ENCODE data around the gene EHF.
A peak's percentile ranks its signal among the peaks of the same experiment; 100 is the strongest.

EHF gene

DNA sequence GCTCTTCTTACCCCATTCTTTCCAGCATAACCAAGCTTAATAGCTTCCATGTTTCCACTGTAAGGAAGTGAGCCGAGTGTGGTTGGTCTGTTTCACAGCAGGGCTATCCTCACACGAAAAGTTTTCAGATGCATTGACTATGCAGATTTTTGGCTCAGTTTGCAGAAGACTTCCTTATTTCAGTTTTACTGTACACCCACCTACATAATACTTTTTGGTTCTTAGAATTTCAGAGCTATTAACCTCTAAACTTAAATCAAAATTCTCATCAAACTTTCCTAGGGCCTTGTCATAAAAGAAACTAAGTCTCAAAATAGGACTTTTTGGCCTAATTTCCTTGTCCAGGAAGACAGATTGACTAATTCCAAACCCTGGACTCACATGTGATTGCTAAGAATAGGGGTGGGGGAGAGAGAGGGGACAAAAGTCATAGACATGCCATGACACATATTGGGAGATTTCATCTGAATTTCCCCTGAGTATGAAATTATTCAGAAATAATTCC, 7.3 kb upstream of the EHF start:
- DNase-seq (ENCODE audit: extremely low spot score), result peak; percentile 63
- ChIA-PET CTCF (interaction anchor here (2.1 kb wide), 1 partner anchor 27 kb away, joined by 12 read pairs; no protein-coding TSS in a partner anchor), POLR2A (no interaction called here)
- TF ChIP-seq, protein P1, sequence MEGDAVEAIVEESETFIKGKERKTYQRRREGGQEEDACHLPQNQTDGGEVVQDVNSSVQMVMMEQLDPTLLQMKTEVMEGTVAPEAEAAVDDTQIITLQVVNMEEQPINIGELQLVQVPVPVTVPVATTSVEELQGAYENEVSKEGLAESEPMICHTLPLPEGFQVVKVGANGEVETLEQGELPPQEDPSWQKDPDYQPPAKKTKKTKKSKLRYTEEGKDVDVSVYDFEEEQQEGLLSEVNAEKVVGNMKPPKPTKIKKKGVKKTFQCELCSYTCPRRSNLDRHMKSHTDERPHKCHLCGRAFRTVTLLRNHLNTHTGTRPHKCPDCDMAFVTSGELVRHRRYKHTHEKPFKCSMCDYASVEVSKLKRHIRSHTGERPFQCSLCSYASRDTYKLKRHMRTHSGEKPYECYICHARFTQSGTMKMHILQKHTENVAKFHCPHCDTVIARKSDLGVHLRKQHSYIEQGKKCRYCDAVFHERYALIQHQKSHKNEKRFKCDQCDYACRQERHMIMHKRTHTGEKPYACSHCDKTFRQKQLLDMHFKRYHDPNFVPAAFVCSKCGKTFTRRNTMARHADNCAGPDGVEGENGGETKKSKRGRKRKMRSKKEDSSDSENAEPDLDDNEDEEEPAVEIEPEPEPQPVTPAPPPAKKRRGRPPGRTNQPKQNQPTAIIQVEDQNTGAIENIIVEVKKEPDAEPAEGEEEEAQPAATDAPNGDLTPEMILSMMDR (IDR thresholded peaks at IDR 0.05; ENCODE audit: control extremely low read depth, extremely low read depth, low read depth, missing control alignments), result no peak

DNA sequence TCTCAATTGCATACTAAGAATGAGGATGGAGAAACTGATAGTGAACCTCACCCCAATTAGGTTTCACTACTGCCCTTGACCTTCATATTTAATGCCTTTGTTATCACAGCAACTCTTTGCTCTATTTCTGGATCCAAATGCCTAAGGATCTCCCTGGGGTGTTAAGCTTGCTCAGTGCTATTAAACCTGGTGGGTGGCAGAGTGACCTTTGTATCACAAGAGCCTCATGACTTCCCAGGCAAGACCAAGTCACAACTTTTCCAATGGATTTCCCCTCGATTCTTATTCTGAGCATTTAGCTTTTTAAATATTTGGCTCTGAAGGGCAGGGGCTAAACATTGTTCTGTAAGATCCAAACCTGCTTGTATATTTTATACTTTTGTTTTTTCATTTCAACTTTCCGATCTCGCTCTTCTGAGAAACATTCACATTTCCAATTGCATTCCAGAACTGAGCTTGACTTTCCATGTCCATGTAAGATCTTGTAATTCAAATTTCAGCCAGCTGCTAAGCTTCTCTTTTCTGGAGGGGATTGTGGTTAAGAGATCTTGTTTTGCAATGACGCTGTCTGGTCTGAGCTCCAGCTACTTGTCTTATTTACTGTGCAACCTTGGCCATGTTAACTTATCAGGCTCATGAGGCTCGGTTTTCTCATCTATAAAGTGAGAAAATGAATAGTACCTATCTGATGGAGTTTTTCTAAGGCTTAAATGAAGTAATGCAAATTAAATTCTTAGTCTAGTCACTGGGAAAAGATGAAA, 6.4 kb upstream of the EHF start:
- CTCF ChIA-PET, result interaction anchor here (1.0 to 2.1 kb wide), 2 partner anchors 28 to 29 kb away, joined by 4 to 12 read pairs; no protein-coding TSS in a partner anchor
- peak; percentile 31 for DNase-seq (ENCODE audit: extremely low spot score)
- TF ChIP-seq, protein P1 (IDR thresholded peaks at IDR 0.05; ENCODE audit: control extremely low read depth, extremely low read depth, low read depth, missing control alignments), result no peak
- POLR2A ChIA-PET, result no interaction called here

DNA sequence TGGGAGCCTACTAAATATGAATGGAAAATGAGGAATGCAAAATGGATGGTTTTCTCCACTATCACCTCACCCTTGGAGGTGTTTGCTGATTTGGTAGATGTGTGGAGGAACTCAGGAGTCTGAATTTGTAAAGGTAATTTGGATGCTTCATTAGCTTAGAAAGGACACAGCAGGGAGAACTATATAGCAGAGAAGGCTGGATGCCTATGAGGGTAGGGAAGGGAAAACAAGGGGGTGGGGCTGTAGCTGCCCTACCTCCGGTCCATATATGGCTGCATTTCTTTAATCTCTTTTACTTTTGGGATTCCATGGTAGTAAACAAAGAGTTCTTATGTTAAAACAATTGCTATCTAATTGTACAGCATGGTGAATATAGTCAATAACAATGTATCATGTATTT, 4.8 kb upstream of the EHF start:
- no peak for DNase-seq (ENCODE audit: extremely low spot score)
- ChIA-PET CTCF (interaction anchor here (1.6 kb wide), 1 partner anchor 17 kb away, joined by 3 read pairs; no protein-coding TSS in a partner anchor), POLR2A (no interaction called here)
- TF ChIP-seq, protein P1 (IDR thresholded peaks at IDR 0.05; ENCODE audit: control extremely low read depth, extremely low read depth, low read depth, missing control alignments), result no peak

DNA sequence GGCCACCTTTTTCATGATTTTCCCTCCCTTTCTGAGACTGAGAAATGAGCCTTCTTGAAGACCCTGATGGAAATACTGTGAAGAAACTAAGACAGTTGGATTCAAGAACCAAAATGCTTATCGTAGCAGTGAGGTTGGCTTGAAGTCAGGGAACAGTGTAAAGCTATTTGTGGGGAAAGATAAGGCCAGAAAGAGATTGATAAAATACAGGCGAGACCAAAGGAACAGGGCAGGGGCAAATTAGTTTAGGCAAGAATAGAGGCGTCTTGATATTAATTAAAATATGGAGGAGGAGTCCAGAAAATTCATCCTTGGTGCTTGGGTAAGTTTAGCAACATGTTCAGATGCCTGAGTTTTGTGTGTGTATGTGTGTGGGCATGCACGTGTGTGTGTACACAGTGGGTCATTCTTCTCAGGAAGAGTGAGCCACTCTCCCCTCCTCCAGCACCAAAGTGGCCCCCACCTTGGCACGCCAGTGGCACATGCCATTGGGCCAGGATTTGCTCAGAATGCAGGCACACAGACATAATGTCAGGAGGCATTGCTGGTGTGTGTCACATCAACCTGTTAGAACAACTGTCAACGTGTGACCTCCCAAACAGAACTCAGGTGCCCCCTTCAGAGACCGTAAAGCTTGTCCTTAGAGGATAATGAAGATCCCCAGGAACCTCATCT, 3.9 kb upstream of the EHF start:
- DNase-seq (ENCODE audit: extremely low spot score), result no peak
- ChIA-PET CTCF (interaction anchor here (1.6 kb wide), 1 partner anchor 16 kb away, joined by 3 read pairs; no protein-coding TSS in a partner anchor), POLR2A (no interaction called here)
- TF ChIP-seq, protein P1 (IDR thresholded peaks at IDR 0.05; ENCODE audit: control extremely low read depth, extremely low read depth, low read depth, missing control alignments), result no peak

DNA sequence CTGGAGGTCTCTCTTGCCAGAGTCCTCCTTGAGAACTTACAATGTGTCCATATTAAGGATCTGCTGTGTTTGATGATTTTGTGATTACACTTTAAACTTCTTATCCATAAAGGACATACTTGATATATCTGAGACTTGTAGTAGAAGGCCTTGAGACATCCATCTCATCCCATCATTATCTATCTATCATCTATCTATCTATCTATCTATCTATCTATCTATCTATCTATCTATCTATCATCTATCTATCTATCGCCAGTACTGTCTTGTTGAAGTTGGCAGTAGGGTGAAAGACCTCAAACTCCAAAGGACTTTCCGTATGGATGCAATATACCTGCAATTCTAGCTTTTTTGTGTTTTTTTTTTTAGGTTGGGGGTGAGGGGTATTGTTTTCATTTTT, 2.5 kb upstream of the EHF start:
- no peak for DNase-seq (ENCODE audit: extremely low spot score)
- ChIA-PET POLR2A (no interaction called here), CTCF (no interaction called here)
- TF ChIP-seq, protein P1 (IDR thresholded peaks at IDR 0.05; ENCODE audit: control extremely low read depth, extremely low read depth, low read depth, missing control alignments), result no peak

DNA sequence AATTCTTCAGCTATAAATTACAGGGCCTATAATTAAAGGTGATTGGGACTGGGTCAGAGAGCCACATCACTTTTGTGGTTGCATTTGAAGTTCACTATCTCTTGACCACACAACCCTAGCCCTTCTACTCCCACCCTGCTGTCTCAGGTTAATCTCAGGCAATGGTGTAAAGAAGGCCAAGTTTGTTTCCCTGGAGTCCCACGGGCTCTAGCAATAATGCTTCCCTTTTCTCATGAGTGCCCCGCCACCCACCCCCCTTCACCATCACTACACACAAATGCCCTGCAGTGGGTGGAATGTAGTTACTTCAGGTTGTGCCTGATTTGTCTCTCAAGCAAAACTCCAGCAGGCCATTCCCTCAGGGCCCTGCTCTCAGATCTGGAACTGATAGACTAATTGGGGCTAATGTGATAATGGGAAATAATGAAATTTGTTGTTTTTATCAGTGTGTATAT, 1.8 kb upstream of the EHF start:
- TF ChIP-seq, protein P1 (IDR thresholded peaks at IDR 0.05; ENCODE audit: control extremely low read depth, extremely low read depth, low read depth, missing control alignments), result no peak
- DNase-seq (ENCODE audit: extremely low spot score), result no peak
- ChIA-PET POLR2A (no interaction called here), CTCF (no interaction called here)
